K562 (cell line): ENCODE data around the gene NPAS2. TPM values are rescaled to one million over a fixed set of nuclear protein-coding genes. Genes with fewer than 3 reads are reported as not detected.

ENCODE experiments used
- ATAC-seq: fragments of 200-7000 bp; cut with Tn5 transposase; 3 replicates; pipeline ENCODE4 v1.9.1; 2020; ENCODE audit warnings: moderate library complexity
- BruUV-seq: library from RNA; stranded (reverse); fragments of 400-500 nt; replicated peaks from 2 replicates; lab custom pipeline; 2021; lab: Mats Ljungman, UMichigan
- CTCF ChIA-PET: fragments of 300-600 bp; formaldehyde crosslinking; extraction: SDS; loops from one replicate; lab custom pipeline; 2021; ENCODE audit warnings: low intra/inter-chr PET ratio; lab: Yijun Ruan, JAX
- POLR2A ChIA-PET: fragments of 300-600, 350-650 bp; sonication (Branson Sonifier 250); formaldehyde crosslinking; extraction: SDS; loops from one replicate; lab custom pipeline; 2021; ENCODE audit warnings: antibody characterized with exemption, inconsistent platforms; lab: Yijun Ruan, JAX
- DNase-seq, 4 experiments: peaks; one replicate each; pipeline versions ENCODE4 v3.0.0 to v3.0.0-alpha.2; 2011 to 2018; ENCODE audit warnings: low spot score in 3 of 4, mixed read lengths in 3 of 4; ENCODE audit errors: extremely low read depth in 1 of 4
- FAIRE-seq: peaks from 2 replicates; lab custom pipeline; 2011; peaks lifted over from hg19 to GRCh38; lab: Jason Lieb, UNC
- H2AFZ ChIP-seq: 2 replicates; pipeline ENCODE4 v1.6.0; 2011; ENCODE audit warnings: low read depth, low read length, control low read depth, inconsistent platforms
- H3K27ac ChIP-seq: fragments of 200-600 bp; 3 replicates; pipeline ENCODE4 v1.8.0; 2011; ENCODE audit warnings: low read depth, mild to moderate bottlenecking, control low read depth, inconsistent platforms, low read length, moderate library complexity, mixed read lengths; ENCODE audit errors: extremely low read depth
- H3K27me3 ChIP-seq, 2 experiments: fragments of 300-600 bp in 1 of 2; 2 replicates in 1 of 2; 3 replicates in 1 of 2; pipeline versions ENCODE4 v1.6.0 to v1.8.0; 2011; ENCODE audit warnings: inconsistent platforms in 2 of 2, low read length in 2 of 2, mild to moderate bottlenecking in 1 of 2, mixed read lengths in 1 of 2, moderate library complexity in 1 of 2; ENCODE audit not compliant: control insufficient read depth in 2 of 2, insufficient read depth in 2 of 2
- H3K36me3 ChIP-seq: fragments of 300-600 bp; 3 replicates; pipeline ENCODE4 v1.8.0; 2011; ENCODE audit warnings: mild to moderate bottlenecking, low read length, inconsistent platforms; ENCODE audit not compliant: control insufficient read depth, insufficient read depth
- H3K4me1 ChIP-seq, 2 experiments: fragments of 200-600 bp in 1 of 2; replicated peaks in 1 of 2; 2 replicates in 1 of 2; 3 replicates in 1 of 2; pipeline versions ENCODE4 v1.5.1 to v1.8.0; 2011; ENCODE audit warnings: inconsistent platforms in 2 of 2, low read length in 2 of 2, mild to moderate bottlenecking in 1 of 2, mixed read lengths in 1 of 2, moderate library complexity in 1 of 2; ENCODE audit not compliant: control insufficient read depth in 2 of 2, insufficient read depth in 2 of 2
- H3K4me2 ChIP-seq: 2 replicates; pipeline ENCODE4 v1.6.1; 2011; ENCODE audit warnings: low read length, control low read depth, inconsistent platforms, mixed read lengths; ENCODE audit not compliant: insufficient read depth
- H3K4me3 ChIP-seq: fragments of 200-600 bp; sonication (generic), shearing (Covaris generic); 2 replicates; pipeline ENCODE4 v1.5.1; 2016; ENCODE audit warnings: control low read depth, inconsistent platforms
- H3K79me2 ChIP-seq: fragments of 200-600 bp; 3 replicates; pipeline ENCODE4 v1.8.0; 2011; ENCODE audit warnings: low read length, inconsistent platforms; ENCODE audit not compliant: control insufficient read depth, insufficient read depth
- H3K9ac ChIP-seq, 2 experiments: 2 replicates each; pipeline versions ENCODE4 v1.6.0 to v1.6.1; 2011; ENCODE audit warnings: low read depth in 2 of 2, low read length in 2 of 2, control low read depth in 1 of 2, inconsistent platforms in 1 of 2, mild to moderate bottlenecking in 1 of 2, mixed read lengths in 1 of 2; ENCODE audit not compliant: insufficient read depth in 1 of 2
- H3K9me1 ChIP-seq: one replicate; pipeline ENCODE4 v1.6.0; 2011; ENCODE audit warnings: inconsistent platforms, mild to moderate bottlenecking, low read length, moderate library complexity; ENCODE audit not compliant: control insufficient read depth, insufficient read depth
- H3K9me3 ChIP-seq: replicated peaks from 2 replicates; pipeline ENCODE4 v1.5.1; 2011; ENCODE audit warnings: low read depth, low read length, inconsistent platforms; ENCODE audit not compliant: control insufficient read depth, insufficient read depth
- H4K20me1 ChIP-seq: replicated peaks from 2 replicates; pipeline ENCODE4 v1.6.1; 2011; ENCODE audit warnings: low read length, inconsistent platforms, mixed read lengths; ENCODE audit not compliant: control insufficient read depth, insufficient read depth
- ATF3 ChIP-seq, 2 experiments: fragments of 450-650 bp in 1 of 2; sonication (generic) in 1 of 2; formaldehyde crosslinking in 1 of 2; IDR thresholded peaks in 1 of 2; conservative IDR thresholded peaks in 1 of 2; 2 replicates each; pipeline versions ENCODE4 v1.6.1 to v1.8.1; 2016 to 2023; ENCODE audit warnings: mild to moderate bottlenecking in 2 of 2, moderate library complexity in 2 of 2, inconsistent platforms in 1 of 2, missing genetic modification reagents in 1 of 2
- CEBPG ChIP-seq, 3 experiments: fragments of 200-800 bp in 1 of 3; sonication (Bioruptor generic) in 1 of 3; sonication (generic) in 1 of 3; formaldehyde crosslinking in 1 of 3; IDR thresholded peaks in 2 of 3; conservative IDR thresholded peaks in 1 of 3; 2 replicates each; pipeline versions ENCODE4 v1.6.1 to v1.8.0; 2016 to 2022; ENCODE audit warnings: missing compliant biosample characterization in 2 of 3, missing genetic modification characterization in 2 of 3, mild to moderate bottlenecking in 1 of 3, missing genetic modification reagents in 1 of 3
- FOXJ2 ChIP-seq: fragments of 200-800 bp; sonication (Bioruptor generic); IDR thresholded peaks from 2 replicates; pipeline ENCODE4 v1.6.1; 2016; ENCODE audit warnings: missing genetic modification characterization, missing compliant biosample characterization
- NR2F6 ChIP-seq: fragments of 450-650 bp; formaldehyde crosslinking; IDR thresholded peaks from 2 replicates; pipeline ENCODE4 v1.4.0; 2020; ENCODE audit warnings: mild to moderate bottlenecking
- PATZ1 ChIP-seq: fragments of 250-450 bp; sonication (Bioruptor Pico); IDR thresholded peaks from 2 replicates; pipeline ENCODE4 v1.5.0; 2020; ENCODE audit warnings: mild to moderate bottlenecking, borderline replicate concordance
- RBM25 ChIP-seq: fragments of 200-400 bp; formaldehyde crosslinking; IDR thresholded peaks from 2 replicates; pipeline ENCODE4 v1.6.1; 2018; ENCODE audit warnings: low read length, low read depth, moderate library complexity; ENCODE audit not compliant: severe bottlenecking
- ZBTB43 ChIP-seq: sonication (generic); formaldehyde crosslinking; IDR thresholded peaks from 2 replicates; pipeline ENCODE4 v1.8.0; 2023; ENCODE audit warnings: mild to moderate bottlenecking, missing genetic modification reagents
- WGBS: fragments of 100-300 bp; shearing (Covaris generic); methylation state at CpG from one replicate; pipeline ENCODE4 v1.1.6; 2016; ENCODE audit warnings: low coverage, mixed read lengths; ENCODE audit not compliant: insufficient coverage; ENCODE audit errors: missing lambda C conversion rate; 5-methylcytosine and 5-hydroxymethylcytosine counted together
- in situ Hi-C: fragments of 300-500 bp; cut with MboI; formaldehyde crosslinking; loops from 4 replicates; pipeline ENCODE4 v1.15.0; 2018; ENCODE audit warnings: inconsistent platforms, mixed read lengths
- intact Hi-C: fragments of 100-400 bp; cut with micrococcal nuclease; formaldehyde crosslinking; loops from 2 replicates; pipeline ENCODE4 v1.14.2; 2022
- polyA plus RNA-seq, 8 experiments: library from polyadenylated mRNA; depleted of rRNA in 4 of 8; stranded (reverse) in 5 of 8; unstranded in 3 of 8; fragments of >200 nt; fragmentation: Nextera tagmentation in 2 of 8; fragmentation: Illumina TruSeq in 1 of 8; extraction: Ambion mirVana in 2 of 8; extraction: Trizol in 1 of 8; gene quantifications; 2 replicates each; pipeline versions ENCODE4 v1.2.1 to v1.2.3, GENCODE V29; 2011 to 2014; ENCODE audit warnings: inconsistent platforms in 1 of 8, missing spikeins in 1 of 8
- total RNA-seq, 7 experiments: library from RNA; depleted of rRNA in 6 of 7; stranded (reverse); fragments of >200 nt in 6 of 7; fragmentation: Illumina TruSeq in 2 of 7; extraction: Trizol in 2 of 7; gene quantifications; 2 replicates each; pipeline versions ENCODE4 v1.2.1 to v1.2.3, GENCODE V29; 2011 to 2021; ENCODE audit warnings: low replicate concordance in 1 of 7

Gene NPAS2
- total and polyA plus RNA-seq, 9 of the 15 experiments (the other 6 are each of a cell fraction or from before 2014, with no cell fraction given), result 0.06 to 0.29 (median 0.07) TPM; not detected in 5

- DNase-seq (no peak), FAIRE-seq (no peak), ATAC-seq (no peak)
- BruUV-seq, result no TSS peak
- no peak overlapping the region for H2AFZ ChIP-seq
- no peaks in the 10 kb centered on the region for H3K9me3 ChIP-seq
- no peaks in the 10 kb centered on the region for H3K4me1 ChIP-seq
- 15% methylated on average over 6 of the region's 6 CpGs for WGBS
- no peaks in the 10 kb centered on the region for H3K79me2 ChIP-seq
- no peak overlapping the region for H3K4me3 ChIP-seq
- H3K27ac ChIP-seq, result no peak overlapping the region
- peaks cover 6 to 44% of the 10 kb centered on the region in 2 experiments; a peak in 4 of 5 replicates for H3K27me3 ChIP-seq
- no peaks in the 10 kb centered on the region for H3K9me1 ChIP-seq
- TF ChIP-seq PATZ1 (CRISPR knock-in tag), result no peak
- no peaks in the 10 kb centered on the region for H4K20me1 ChIP-seq
- no peak overlapping the region for H3K9ac ChIP-seq
- in situ Hi-C loops, result no loop called here
- ChIA-PET CTCF (no interaction called here), POLR2A (interaction anchor here (0.6 kb wide), 1 partner anchor 132 kb away, joined by 3 read pairs; no protein-coding TSS in a partner anchor)
- no peaks in the 10 kb centered on the region for H3K36me3 ChIP-seq
- intact Hi-C loops, result no loop called here
- H3K4me2 ChIP-seq, result no peak overlapping the region
These were observed 119.5 kb downstream of the NPAS2 start for GRCh38 chr2:100939445-100939844.

- no peak for ATAC-seq
- TF ChIP-seq ZBTB43 (CRISPR knock-in tag), result no peak
- TF ChIP-seq CEBPG (CRISPR knock-in tag; IDR thresholded peaks at IDR 0.05), result no peak
- TF ChIP-seq CEBPG (tag; conservative IDR thresholded peaks at IDR 0.05 in 1 of 2, IDR thresholded peaks at IDR 0.05 in 1 of 2), result peak; percentile 71 to 79
- no peak for TF ChIP-seq FOXJ2
- peak; percentile 57 for TF ChIP-seq ATF3 (IDR thresholded peaks at IDR 0.05)
- no peak for TF ChIP-seq ATF3 (CRISPR knock-in tag; conservative IDR thresholded peaks at IDR 0.05)
- TF ChIP-seq RBM25, result no peak
- TF ChIP-seq NR2F6 (CRISPR knock-in tag), result no peak
- TF ChIP-seq, all 486 proteins: peak for 2
- Histone ChIP-seq H3K36me3 (no peaks in the 10 kb centered on the region), H3K9me1 (no peaks in the 10 kb centered on the region), H4K20me1 (no peaks in the 10 kb centered on the region), H3K27me3 (peaks cover 6 to 43% of the 10 kb centered on the region in 2 experiments; a peak in 4 of 5 replicates), H3K9ac (no peak overlapping the region), H3K4me1 (no peaks in the 10 kb centered on the region), H3K79me2 (no peaks in the 10 kb centered on the region), H2AFZ (no peak overlapping the region), H3K4me3 (no peak overlapping the region), H3K9me3 (no peaks in the 10 kb centered on the region), H3K27ac (no peak overlapping the region), H3K4me2 (no peak overlapping the region)
- BruUV-seq, result no TSS peak
- WGBS, result 34% methylated on average over 4 of the region's 4 CpGs
- POLR2A ChIA-PET, result no interaction called here
- intact Hi-C loops, result no loop called here
- CTCF ChIA-PET, result no interaction called here
- DNase-seq (no peak), FAIRE-seq (no peak)
- in situ Hi-C loops, result no loop called here
These were observed 120.3 kb downstream of the NPAS2 start for GRCh38 chr2:100940240-100940639.
